GM23338 (cell line): ENCODE results near the gene KIF25. TPM values are rescaled to one million over a fixed set of nuclear protein-coding genes. Genes with fewer than 3 reads are reported as not detected.

Experiments
- ATAC-seq: fragments of 200-7000 bp; cut with Tn5 transposase; 3 replicates; pipeline ENCODE4 v1.9.1; 2020
- DNase-seq: peaks from one replicate; pipeline ENCODE4 v3.0.0-alpha.2; 2015; ENCODE audit warnings: low spot score
- H2AFZ ChIP-seq: fragments of 200-600 bp; sonication (generic); 2 replicates; pipeline ENCODE4 v1.8.0; 2016; ENCODE audit warnings: antibody characterized with exemption, mild to moderate bottlenecking, moderate library complexity
- H3F3A ChIP-seq: fragments of 200-600 bp; sonication (generic); replicated peaks from 2 replicates; pipeline ENCODE4 v1.8.0; 2017; ENCODE audit warnings: antibody characterized with exemption, mixed run types, low read depth
- H3K27ac ChIP-seq: fragments of 200-600 bp; sonication (generic); 2 replicates; pipeline ENCODE4 v1.6.1; 2016; ENCODE audit warnings: low read depth
- H3K27me3 ChIP-seq: fragments of 200-600 bp; sonication (generic); 2 replicates; pipeline ENCODE4 v1.8.0; 2016; ENCODE audit warnings: mild to moderate bottlenecking, mixed run types, moderate library complexity; ENCODE audit not compliant: insufficient read depth
- H3K36me3 ChIP-seq: fragments of 200-600 bp; sonication (generic); 2 replicates; pipeline ENCODE4 v1.8.0; 2016; ENCODE audit warnings: mild to moderate bottlenecking; ENCODE audit not compliant: insufficient read depth
- H3K4me1 ChIP-seq: fragments of 200-600 bp; sonication (generic); 2 replicates; pipeline ENCODE4 v1.8.0; 2016; ENCODE audit warnings: mild to moderate bottlenecking, moderate library complexity; ENCODE audit not compliant: insufficient read depth
- H3K4me2 ChIP-seq: fragments of 200-600 bp; sonication (generic); 2 replicates; pipeline ENCODE4 v1.7.1; 2017; ENCODE audit warnings: mixed run types
- H3K4me3 ChIP-seq: fragments of 200-600 bp; sonication (generic); 2 replicates; pipeline ENCODE4 v1.6.1; 2016; ENCODE audit warnings: mixed run types
- H3K79me2 ChIP-seq: fragments of 200-600 bp; sonication (generic); replicated peaks from 2 replicates; pipeline ENCODE4 v1.8.0; 2017; ENCODE audit warnings: mild to moderate bottlenecking; ENCODE audit not compliant: insufficient read depth
- H3K9me2 ChIP-seq: fragments of 200-600 bp; sonication (generic); 2 replicates; pipeline ENCODE4 v1.8.0; 2017; ENCODE audit not compliant: insufficient read depth
- H4K20me1 ChIP-seq: fragments of 200-600 bp; sonication (generic); replicated peaks from 2 replicates; pipeline ENCODE4 v1.8.0; 2017; ENCODE audit warnings: mild to moderate bottlenecking; ENCODE audit not compliant: insufficient read depth
- H3K27ac Mint-ChIP-seq: 2 replicates; pipeline ENCODE4 v1.8.0; 2020; ENCODE audit warnings: inconsistent platforms, mild to moderate bottlenecking, moderate library complexity, mixed read lengths
- H3K27me3 Mint-ChIP-seq: 3 replicates; pipeline ENCODE4 v1.8.0; 2022; ENCODE audit warnings: low read depth, mild to moderate bottlenecking, moderate library complexity, mixed read lengths, inconsistent platforms; ENCODE audit not compliant: insufficient read depth, poor library complexity
- H3K36me3 Mint-ChIP-seq: 3 replicates; pipeline ENCODE4 v1.8.0; 2021; ENCODE audit warnings: low read depth, mild to moderate bottlenecking, inconsistent platforms, moderate library complexity, mixed read lengths
- H3K4me1 Mint-ChIP-seq: 3 replicates; pipeline ENCODE4 v1.8.0; 2020; ENCODE audit warnings: mild to moderate bottlenecking, inconsistent platforms, mixed read lengths
- H3K4me3 Mint-ChIP-seq: 3 replicates; pipeline ENCODE4 v1.8.0; 2021; ENCODE audit warnings: moderate library complexity, mild to moderate bottlenecking, inconsistent platforms, mixed read lengths
- H3K9me3 Mint-ChIP-seq: 3 replicates; pipeline ENCODE4 v1.8.0; 2020; ENCODE audit warnings: moderate library complexity, mild to moderate bottlenecking, inconsistent platforms, mixed read lengths
- CREB1 ChIP-seq: fragments of 250-450 bp; sonication (Bioruptor Pico); IDR thresholded peaks from 2 replicates; pipeline ENCODE4 v1.5.0; 2020; ENCODE audit warnings: low read depth, mild to moderate bottlenecking, moderate library complexity
- CTCF ChIP-seq, 2 experiments: fragments of 200-600 bp in 1 of 2; sonication (generic) in 1 of 2; conservative IDR thresholded peaks; 2 replicates each; pipeline versions ENCODE4 v1.5.1 to v1.6.1; 2016 to 2017; ENCODE audit warnings: antibody characterized with exemption in 2 of 2, low read depth in 2 of 2, mild to moderate bottlenecking in 2 of 2, moderate library complexity in 1 of 2
- EZH2 ChIP-seq: fragments of 200-600 bp; sonication (generic); IDR thresholded peaks from one replicate; pipeline ENCODE4 v1.8.0; 2017; ENCODE audit warnings: antibody characterized with exemption, mild to moderate bottlenecking, low read depth; ENCODE audit not compliant: unreplicated experiment
- EZH2phosphoT487 ChIP-seq: fragments of 200-600 bp; sonication (generic); IDR thresholded peaks from one replicate; pipeline ENCODE4 v1.8.1; 2018; ENCODE audit warnings: antibody characterized with exemption; ENCODE audit not compliant: unreplicated experiment
- JUNB ChIP-seq: IDR thresholded peaks from one replicate; pipeline ENCODE4 v1.6.1; 2016; ENCODE audit warnings: antibody characterized with exemption; ENCODE audit not compliant: unreplicated experiment
- NANOG ChIP-seq: IDR thresholded peaks from 2 replicates; pipeline ENCODE4 v1.6.1; 2016; ENCODE audit warnings: antibody characterized with exemption, borderline replicate concordance
- ZNF331 ChIP-seq: fragments of 250-450 bp; sonication (Bioruptor Pico); IDR thresholded peaks from 2 replicates; pipeline ENCODE4 v1.5.0; 2020; ENCODE audit warnings: low read depth, mild to moderate bottlenecking, moderate library complexity
- polyA plus RNA-seq: library from polyadenylated mRNA; unstranded; fragments of >200 nt; fragmentation: Nextera tagmentation; extraction: Ambion mirVana; gene quantifications from 2 replicates; pipeline ENCODE4 v1.2.1, GENCODE V29; 2016
- total RNA-seq: library from RNA; depleted of rRNA; stranded (reverse); fragments of >200 nt; shearing (Covaris generic); gene quantifications from 2 replicates; pipeline ENCODE4 v1.2.3, GENCODE V29; 2014
- TF ChIP-seq, protein P1 (sequence below): fragments of 250-450 bp; sonication (Bioruptor Pico); IDR thresholded peaks from 2 replicates; pipeline ENCODE4 v1.5.0; 2020; ENCODE audit warnings: mild to moderate bottlenecking, moderate library complexity

Gene KIF25
- total and polyA plus RNA-seq, 2 experiments from 2014 or later: 0.69 to 0.76 TPM

GRCh38 chr6:168030218-168030746 lies 32.8 kb downstream of the KIF25 start:
- peaks cover 22% of the 10 kb centered on the region for H3K4me1 Mint-ChIP-seq
- no peak overlapping the region; the same call in 1 of the 2 replicates for H2AFZ ChIP-seq
- no peaks in the 10 kb centered on the region for H3K9me2 ChIP-seq
- TF ChIP-seq, protein P1, sequence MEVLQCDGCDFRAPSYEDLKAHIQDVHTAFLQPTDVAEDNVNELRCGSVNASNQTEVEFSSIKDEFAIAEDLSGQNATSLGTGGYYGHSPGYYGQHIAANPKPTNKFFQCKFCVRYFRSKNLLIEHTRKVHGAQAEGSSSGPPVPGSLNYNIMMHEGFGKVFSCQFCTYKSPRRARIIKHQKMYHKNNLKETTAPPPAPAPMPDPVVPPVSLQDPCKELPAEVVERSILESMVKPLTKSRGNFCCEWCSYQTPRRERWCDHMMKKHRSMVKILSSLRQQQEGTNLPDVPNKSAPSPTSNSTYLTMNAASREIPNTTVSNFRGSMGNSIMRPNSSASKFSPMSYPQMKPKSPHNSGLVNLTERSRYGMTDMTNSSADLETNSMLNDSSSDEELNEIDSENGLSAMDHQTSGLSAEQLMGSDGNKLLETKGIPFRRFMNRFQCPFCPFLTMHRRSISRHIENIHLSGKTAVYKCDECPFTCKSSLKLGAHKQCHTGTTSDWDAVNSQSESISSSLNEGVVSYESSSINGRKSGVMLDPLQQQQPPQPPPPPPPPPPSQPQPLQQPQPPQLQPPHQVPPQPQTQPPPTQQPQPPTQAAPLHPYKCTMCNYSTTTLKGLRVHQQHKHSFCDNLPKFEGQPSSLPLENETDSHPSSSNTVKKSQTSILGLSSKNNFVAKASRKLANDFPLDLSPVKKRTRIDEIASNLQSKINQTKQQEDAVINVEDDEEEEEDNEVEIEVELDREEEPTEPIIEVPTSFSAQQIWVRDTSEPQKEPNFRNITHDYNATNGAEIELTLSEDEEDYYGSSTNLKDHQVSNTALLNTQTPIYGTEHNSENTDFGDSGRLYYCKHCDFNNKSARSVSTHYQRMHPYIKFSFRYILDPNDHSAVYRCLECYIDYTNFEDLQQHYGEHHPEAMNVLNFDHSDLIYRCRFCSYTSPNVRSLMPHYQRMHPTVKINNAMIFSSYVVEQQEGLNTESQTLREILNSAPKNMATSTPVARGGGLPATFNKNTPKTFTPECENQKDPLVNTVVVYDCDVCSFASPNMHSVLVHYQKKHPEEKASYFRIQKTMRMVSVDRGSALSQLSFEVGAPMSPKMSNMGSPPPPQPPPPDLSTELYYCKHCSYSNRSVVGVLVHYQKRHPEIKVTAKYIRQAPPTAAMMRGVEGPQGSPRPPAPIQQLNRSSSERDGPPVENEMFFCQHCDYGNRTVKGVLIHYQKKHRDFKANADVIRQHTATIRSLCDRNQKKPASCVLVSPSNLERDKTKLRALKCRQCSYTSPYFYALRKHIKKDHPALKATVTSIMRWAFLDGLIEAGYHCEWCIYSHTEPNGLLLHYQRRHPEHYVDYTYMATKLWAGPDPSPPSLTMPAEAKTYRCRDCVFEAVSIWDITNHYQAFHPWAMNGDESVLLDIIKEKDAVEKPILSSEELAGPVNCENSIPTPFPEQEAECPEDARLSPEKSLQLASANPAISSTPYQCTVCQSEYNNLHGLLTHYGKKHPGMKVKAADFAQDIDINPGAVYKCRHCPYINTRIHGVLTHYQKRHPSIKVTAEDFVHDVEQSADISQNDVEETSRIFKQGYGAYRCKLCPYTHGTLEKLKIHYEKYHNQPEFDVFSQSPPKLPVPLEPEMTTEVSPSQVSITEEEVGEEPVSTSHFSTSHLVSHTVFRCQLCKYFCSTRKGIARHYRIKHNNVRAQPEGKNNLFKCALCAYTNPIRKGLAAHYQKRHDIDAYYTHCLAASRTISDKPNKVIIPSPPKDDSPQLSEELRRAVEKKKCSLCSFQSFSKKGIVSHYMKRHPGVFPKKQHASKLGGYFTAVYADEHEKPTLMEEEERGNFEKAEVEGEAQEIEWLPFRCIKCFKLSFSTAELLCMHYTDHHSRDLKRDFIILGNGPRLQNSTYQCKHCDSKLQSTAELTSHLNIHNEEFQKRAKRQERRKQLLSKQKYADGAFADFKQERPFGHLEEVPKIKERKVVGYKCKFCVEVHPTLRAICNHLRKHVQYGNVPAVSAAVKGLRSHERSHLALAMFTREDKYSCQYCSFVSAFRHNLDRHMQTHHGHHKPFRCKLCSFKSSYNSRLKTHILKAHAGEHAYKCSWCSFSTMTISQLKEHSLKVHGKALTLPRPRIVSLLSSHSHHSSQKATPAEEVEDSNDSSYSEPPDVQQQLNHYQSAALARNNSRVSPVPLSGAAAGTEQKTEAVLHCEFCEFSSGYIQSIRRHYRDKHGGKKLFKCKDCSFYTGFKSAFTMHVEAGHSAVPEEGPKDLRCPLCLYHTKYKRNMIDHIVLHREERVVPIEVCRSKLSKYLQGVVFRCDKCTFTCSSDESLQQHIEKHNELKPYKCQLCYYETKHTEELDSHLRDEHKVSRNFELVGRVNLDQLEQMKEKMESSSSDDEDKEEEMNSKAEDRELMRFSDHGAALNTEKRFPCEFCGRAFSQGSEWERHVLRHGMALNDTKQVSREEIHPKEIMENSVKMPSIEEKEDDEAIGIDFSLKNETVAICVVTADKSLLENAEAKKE: no peak
- TF ChIP-seq NANOG (no peak), ZNF331 (CRISPR knock-in tag) (no peak), EZH2 (no peak)
- no peak overlapping the region for H3K27ac ChIP-seq
- peaks cover 8% of the 10 kb centered on the region for H3K9me3 Mint-ChIP-seq
- H3K27me3 ChIP-seq: no peaks in the 10 kb centered on the region
- peaks cover 7% of the 10 kb centered on the region; the same call in 1 of the 2 replicates for H3F3A ChIP-seq
- peaks cover 8% of the 10 kb centered on the region for H3K27me3 Mint-ChIP-seq
- H3K36me3 ChIP-seq: no peaks in the 10 kb centered on the region
- 0 out of 2 replicates have a peak overlapping the region, but pooled peaks have one; percentile 25 for H3K4me2 ChIP-seq
- no peaks in the 10 kb centered on the region for H3K36me3 Mint-ChIP-seq
- H3K79me2 ChIP-seq: no peaks in the 10 kb centered on the region
- H3K4me1 ChIP-seq: peaks cover 23% of the 10 kb centered on the region
- no peak overlapping the region for H3K27ac Mint-ChIP-seq
- ATAC-seq (no peak), DNase-seq (no peak)
- H3K4me3 Mint-ChIP-seq: 0 out of 3 replicates have a peak overlapping the region, but pooled peaks have one; percentile 7
- H3K4me3 ChIP-seq: no peak overlapping the region
- H4K20me1 ChIP-seq: no peaks in the 10 kb centered on the region

DNA sequence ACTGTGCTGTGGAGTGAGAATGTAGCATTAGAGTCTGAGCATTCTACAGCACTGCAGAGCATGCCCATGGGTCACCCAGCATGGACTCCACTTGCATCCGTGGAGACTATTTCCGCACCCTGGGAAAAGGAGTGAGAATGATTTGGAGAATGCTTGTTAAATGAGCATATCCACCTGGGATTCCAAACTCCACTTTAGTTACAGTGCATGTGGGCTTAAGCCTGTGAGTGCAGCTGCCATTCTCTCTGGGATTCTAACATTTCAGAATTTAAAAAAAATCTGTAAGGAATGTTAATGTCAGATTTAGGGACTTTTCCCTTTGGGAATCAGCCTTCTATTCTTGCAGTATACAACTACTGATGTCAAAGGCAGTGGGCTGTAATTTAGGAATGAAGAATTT lies 33.4 kb downstream of the KIF25 start:
- H3K27ac ChIP-seq: no peak overlapping the region
- TF ChIP-seq EZH2phosphoT487: no peak
- TF ChIP-seq CREB1 (CRISPR knock-in tag): no peak
- TF ChIP-seq JUNB: no peak
- TF ChIP-seq CTCF (conservative IDR thresholded peaks at IDR 0.05; ENCODE audit: low read depth in 2 of 2): no peak
- no peaks in the 10 kb centered on the region; the same call in 2 of the 3 replicates for H3K36me3 Mint-ChIP-seq

More for the DNA sequence above, 33.4 kb downstream of the KIF25 start:
- Mint-ChIP-seq H3K27ac (no peak overlapping the region), H3K4me1 (peaks cover 27% of the 10 kb centered on the region), H3K4me3 (no peak overlapping the region), H3K9me3 (peaks cover 8% of the 10 kb centered on the region), H3K27me3 (peaks cover 14% of the 10 kb centered on the region)
- ATAC-seq: no peak
- Histone ChIP-seq H3K79me2 (no peaks in the 10 kb centered on the region), H3K36me3 (no peaks in the 10 kb centered on the region), H3K4me2 (0 out of 2 replicates have a peak overlapping the region, but pooled peaks have one; percentile 25), H3F3A (peaks cover 11% of the 10 kb centered on the region; the same call in 1 of the 2 replicates), H3K4me3 (no peak overlapping the region), H4K20me1 (no peaks in the 10 kb centered on the region), H3K4me1 (peaks cover 26% of the 10 kb centered on the region), H3K9me2 (no peaks in the 10 kb centered on the region), H2AFZ (no peak overlapping the region; the same call in 1 of the 2 replicates), H3K27me3 (no peaks in the 10 kb centered on the region; the same call in 1 of the 2 replicates)
- DNase-seq: no peak
